GM18502 (cell line): ENCODE data around the gene MYLK3.
"Not testable (repeated sequence)": the region's sequence is repeated elsewhere in the genome, so short reads cannot be mapped to it uniquely, and the experiment has no call there.

ENCODE experiments used
- ATAC-seq: cut with Tn5 transposase; IDR thresholded peaks from one replicate; pipeline ENCODE4 v1.9.1; 2021; ENCODE audit warnings: mild to moderate bottlenecking; ENCODE audit not compliant: unreplicated experiment, poor library complexity

Gene MYLK3

DNA sequence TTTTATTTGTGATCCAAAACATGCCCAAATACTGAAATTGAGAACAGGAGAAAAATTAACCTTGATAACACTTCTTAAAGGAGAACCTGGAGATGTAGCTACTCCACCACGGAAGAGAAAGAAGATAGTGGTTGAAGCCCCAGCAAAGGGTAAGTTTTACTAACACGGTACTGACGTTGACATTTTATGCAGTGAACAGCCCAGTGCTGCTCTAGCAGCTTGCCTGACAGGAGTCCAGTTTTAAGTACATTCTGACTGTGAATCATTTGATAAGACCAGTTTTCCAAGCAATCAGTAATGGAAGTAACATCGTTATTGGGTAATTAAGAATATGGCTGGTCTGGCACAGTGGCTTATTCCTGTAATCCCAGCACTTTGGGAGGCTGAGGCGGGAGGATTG lies 52.2 kb downstream of the MYLK3 start:
- no peak for ATAC-seq

DNA sequence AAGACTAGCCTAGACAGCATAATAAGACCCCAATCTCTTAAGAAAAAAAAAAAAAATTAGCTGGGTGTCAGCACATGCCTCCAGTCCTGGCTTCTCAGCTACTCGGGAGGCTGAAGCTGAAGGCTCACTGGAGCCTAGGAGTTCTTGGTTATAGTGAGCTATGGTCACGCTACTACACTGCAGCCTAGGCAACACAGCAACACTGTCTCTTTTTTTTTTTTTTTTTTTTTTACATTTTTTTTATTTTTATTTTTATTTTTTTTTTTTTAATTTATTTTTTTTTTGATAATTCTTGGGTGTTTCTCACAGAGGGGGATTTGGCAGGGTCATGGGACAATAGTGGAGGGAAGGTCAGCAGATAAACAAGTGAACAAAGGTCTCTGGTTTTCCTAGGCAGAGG lies 54.5 kb downstream of the MYLK3 start:
- no peak for ATAC-seq

DNA sequence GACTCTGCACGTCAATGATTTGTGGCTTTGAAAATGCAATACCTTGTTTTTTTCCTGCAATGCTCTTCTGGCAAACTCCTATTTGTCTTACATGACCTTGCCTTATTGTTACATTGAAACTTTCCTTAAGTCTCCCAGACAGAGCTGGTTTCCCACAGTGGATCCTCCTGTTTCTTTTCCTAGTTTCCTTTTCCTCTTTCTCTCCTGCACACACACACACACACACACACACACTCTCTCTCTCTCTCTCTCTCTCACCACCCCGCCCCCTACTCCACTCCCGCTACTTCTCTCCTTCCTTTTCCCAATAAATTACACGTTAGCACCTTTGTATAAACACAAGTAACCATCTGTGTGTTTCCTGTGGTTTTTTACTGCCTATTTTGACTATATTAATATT lies 56.4 kb downstream of the MYLK3 start:
- ATAC-seq, result no peak

DNA sequence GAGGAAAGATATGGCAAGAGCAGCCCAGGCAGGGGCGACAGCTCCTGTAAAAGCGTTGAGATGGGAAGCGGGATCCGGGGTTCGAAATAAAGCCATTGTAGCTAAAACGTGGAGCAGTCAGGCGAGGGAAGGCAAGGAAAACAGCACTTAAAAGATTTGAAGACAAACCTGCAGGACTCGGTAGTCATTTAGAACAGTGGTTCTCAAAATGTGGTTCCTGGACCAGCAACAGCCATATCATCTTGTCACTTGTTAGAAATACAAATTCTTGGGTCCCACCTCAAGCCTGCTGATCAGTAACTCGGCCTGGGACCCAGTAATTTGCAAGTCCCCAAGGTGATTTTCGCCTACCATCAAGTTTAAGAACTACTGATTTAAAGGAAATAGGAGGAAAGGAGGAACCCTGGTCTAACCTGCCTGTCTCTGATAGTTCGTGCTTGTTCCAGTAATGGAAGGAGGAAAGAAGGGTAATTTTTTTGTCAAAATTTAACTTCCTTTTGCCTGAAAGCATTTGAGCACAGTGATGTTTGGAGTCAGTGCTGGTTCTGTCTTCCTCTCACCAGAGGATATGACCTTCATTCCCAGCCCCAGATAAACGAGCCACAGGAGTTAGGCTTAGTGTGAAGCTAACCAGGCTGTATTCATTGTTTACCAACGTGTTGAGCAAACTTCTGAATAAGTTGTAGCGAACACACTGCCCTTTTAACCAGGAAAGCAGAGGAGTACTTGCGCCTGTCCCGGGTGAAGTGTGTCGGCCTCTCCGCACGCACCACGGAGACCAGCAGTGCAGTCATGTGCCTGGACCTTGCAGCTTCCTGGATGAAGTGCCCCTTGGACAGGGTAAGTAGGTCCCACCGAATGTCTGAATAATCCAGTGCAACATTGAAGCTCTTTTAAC lies 57.6 kb downstream of the MYLK3 start:
- ATAC-seq, result no peak

- ATAC-seq, result peak; percentile 75
These were observed 58.5 kb downstream of the MYLK3 start, which contains the start of gene ORC6 for GRCh38 chr16:46689365-46690280. Gene ORC6 (plus strand): TSS chr16:46689659. CDS start chr16:46689706, 47 bp downstream.

DNA sequence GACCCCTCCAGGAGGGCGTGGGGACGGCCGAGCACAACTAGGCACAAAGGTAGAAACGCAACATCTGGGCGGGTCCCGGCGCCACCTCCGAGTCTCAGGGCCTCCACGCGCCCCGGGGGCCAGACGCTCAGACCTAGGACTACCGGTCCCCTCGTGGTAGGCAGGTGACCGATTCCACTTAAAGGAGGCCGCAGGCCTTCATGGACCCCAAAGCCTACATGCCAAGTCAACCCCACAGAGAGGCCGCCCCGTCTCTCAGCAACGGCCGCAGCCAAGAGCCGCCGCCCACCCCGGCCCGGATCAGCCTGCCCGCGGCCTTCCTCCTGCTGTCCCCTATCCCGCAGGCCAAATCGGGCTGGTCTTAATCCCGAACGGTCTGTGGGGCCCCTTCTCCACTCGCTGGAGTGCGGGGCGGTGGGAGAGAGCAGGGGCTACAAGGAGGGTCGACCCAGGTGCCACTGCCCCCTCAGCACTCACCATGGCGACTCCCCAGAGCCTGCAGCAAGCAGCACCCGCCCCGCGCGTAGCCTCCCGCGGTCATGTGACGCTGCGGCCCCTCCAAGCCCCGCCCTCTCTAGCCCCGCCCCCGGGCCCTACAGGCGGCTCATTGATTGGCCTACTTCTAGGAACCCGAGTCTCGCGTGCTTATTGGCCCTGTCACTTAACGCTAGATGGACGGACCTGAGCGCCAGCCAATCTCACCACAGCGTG lies 59.3 kb downstream of the MYLK3 start, which contains the start of gene VPS35:
Gene VPS35, minus strand, starts transcription at position 525 of the 711 bp plus-strand sequence. Its CDS starts 45 bp downstream, at position 480.
- peak; percentile 85 for ATAC-seq

GRCh38 chr16:46688101-46688653 lies 60.0 kb downstream of the MYLK3 start:
- peak; percentile 4 for ATAC-seq

GRCh38 chr16:46687486-46687885 lies 60.7 kb downstream of the MYLK3 start:
- no peak for ATAC-seq

DNA sequence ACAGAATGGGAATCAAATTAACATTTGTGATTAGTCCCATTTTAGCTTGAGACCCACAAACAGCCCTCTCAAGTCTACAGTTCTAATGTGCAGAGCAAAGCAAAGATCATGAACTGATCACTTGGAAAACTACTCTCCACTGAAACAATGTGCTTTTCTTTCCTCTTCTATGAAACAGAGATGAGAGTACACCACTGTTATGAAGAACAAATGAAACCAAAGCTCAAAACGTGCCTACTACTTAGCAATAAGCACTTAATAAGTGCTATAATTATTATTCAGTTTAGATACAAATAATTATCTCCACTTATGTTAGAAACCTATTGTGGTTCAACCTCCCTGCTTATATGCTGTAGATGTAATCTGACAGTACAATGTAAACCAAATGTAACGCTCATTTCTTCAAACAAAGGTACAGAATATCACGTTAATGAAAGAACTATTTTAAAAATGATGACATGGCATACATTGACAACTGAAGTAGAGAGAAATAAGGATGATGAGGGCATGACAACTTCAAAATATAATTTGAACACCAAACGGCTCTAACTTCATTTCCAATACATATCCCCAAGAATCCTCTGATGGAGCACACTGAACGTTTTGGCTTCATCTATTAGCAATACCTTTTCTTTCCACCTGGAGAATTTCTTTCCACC lies 61.2 kb downstream of the MYLK3 start:
- no peak for ATAC-seq

DNA sequence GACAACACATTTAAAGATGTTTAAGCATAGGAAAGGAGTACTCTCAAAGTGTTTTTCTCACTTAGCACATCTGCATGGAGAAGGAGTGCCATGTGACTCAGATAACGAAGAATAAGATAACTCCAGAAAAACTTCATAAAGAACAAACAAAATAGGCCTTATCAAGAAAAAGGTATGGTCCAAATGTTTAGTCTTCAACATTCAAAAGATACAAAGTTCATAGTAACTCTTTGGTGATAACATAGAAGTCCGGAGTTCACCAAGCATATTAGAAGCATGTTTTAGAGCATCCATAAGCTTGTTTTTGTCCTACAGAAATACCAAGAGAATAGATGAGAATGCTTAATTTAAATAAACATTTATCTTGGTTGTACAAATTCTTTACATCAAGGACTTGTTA lies 66.3 kb downstream of the MYLK3 start:
- not testable (repeated sequence) for ATAC-seq

GRCh38 chr16:46677943-46678342 lies 70.2 kb downstream of the MYLK3 start:
- not testable (repeated sequence) for ATAC-seq

DNA sequence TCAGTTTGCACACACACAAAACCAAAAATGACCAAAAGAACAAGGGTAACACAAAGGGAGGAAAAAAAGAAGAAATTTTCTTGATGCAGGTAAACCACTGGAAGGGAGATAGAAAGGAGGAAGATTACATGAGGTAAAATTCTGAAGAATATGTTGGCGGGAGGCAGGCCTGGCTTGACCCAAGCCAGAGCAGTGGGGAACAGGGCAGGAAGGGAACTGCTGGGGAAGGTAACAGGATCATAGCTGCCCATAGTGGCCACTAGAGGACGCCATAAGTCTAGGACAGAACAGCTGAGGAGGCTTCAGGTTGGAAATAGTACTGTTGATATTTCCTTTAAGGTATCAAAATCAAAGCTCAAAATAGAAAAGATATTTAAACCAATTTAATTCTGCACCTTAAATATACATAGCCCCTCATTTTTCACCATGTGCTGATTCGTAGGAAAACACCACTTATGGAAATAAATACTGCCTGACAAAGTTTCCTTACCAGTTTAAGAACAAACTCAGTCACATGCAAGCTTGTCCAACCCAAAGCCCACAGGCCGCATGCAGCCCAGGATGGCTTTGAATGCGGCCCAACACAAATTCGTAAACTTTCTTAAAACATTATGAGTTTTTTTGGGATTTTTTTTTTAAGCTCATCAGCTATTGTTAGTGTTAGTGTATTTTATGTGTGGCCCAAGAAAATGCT lies 74.7 kb downstream of the MYLK3 start:
- ATAC-seq, result peak; percentile 80

GRCh38 chr16:46662123-46662522 lies 86.0 kb downstream of the MYLK3 start:
- no peak for ATAC-seq

- ATAC-seq, result peak; percentile 95
These were observed 89.2 kb downstream of the MYLK3 start for GRCh38 chr16:46658925-46659324.
